ENCODE data around the gene SLC26A1. TPM values are rescaled to one million over a fixed set of nuclear protein-coding genes. Genes with fewer than 3 reads are reported as not detected.
"Not testable (repeated sequence)": the region's sequence is repeated elsewhere in the genome, so short reads cannot be mapped to it uniquely, and the experiment has no call there.

SLC26A1 gene
- total and polyA plus RNA-seq, 4 experiments from 2014 or later, result 0.55 to 1.6 (median 0.81) TPM

DNA sequence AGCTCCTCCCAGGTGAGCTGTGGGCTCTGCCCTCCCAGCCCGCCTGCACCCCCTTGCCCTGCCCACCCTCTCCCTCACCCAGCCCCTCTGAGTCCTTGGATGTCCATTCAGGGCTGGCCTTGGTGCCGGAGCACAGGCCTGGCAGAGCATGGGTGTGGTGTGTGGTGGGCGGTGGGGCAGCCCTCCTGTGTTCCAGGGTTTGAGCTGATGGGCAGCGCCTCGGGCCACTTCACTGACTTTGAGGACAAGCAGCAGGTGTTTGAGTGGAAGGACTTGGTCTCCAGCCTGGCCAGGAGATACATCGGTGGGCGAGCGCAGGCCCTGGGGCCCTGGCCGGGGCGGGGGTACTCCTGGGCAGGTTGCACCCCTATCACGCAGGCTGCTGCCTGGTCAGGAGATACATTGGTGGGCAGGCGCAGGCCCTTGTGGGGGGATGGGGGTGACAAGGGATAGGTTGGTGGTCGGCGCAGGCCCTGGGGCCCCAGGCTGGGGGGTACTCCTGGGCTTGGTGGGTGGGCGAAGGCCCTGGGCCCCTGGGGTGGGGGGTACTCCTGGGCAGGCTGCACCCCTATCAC, 7.6 kb upstream of the SLC26A1 start:
- DNase-seq, result no peak
- peaks cover 15 to 19% of the 10 kb centered on the region in 2 donors for H3K27me3 Mint-ChIP-seq

DNA sequence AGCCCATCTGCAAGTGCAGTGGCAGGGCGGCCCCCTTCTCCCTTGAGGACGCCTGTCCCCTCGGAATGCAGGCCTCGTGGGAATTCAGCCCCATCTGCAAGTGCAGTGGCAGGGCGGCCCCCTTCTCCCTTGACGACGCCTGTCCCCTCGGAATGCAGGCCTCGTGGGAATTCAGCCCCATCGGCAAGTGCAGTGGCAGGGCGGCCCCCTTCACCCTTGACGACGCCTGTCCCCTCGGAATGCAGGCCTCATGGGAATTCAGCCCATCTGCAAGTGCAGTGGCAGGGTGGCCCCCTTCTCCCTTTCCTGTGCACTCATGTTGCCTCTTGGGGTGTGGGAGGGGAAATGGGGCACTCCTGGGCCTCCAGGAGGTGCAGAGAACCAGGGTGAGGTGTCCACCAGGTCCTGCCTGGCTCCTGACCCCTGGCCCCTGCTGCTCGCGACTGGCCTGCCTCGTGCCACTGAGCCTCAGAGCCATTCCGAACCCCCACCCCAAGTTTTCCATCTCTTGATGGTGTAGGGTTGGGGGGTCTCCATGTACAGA, 6.8 kb upstream of the SLC26A1 start:
- DNase-seq, result no peak
- intact Hi-C loops (cut with micrococcal nuclease), result no loop called here
- Histone ChIP-seq H3K9me3 (ENCODE audit: control insufficient read depth in 1 of 2, low read length in 2 of 2) (no peaks in the 10 kb centered on the region), H3K36me3 (ENCODE audit: insufficient read depth, low read length) (no peaks in the 10 kb centered on the region), H3K27me3 (ENCODE audit: insufficient read depth, low read length) (peaks cover 6% of the 10 kb centered on the region), H3K27ac (ENCODE audit: low read depth, low read length) (no peak overlapping the region), H3K4me3 (ENCODE audit: low read length in 2 of 2) (no peak overlapping the region), H3K4me1 (ENCODE audit: insufficient read depth, low read length) (peaks cover 12% of the 10 kb centered on the region)
- Mint-ChIP-seq H3K27ac (no peak overlapping the region), H3K36me3 (no peaks in the 10 kb centered on the region), H3K9me3 (peaks cover 0 to 1% (median 0%) of the 10 kb centered on the region in 8 donors), H3K4me1 (peaks cover 0 to 13% (median 6%) of the 10 kb centered on the region in 4 donors), H3K27me3 (peaks cover 12 to 16% of the 10 kb centered on the region in 2 donors), H3K4me3 (peak overlapping the region in 1 of 8 donors; percentile 36)
- ChIA-PET POLR2A (ENCODE audit: partially characterized antibody) (no interaction called here), CTCF (ENCODE audit: partially characterized antibody) (no interaction called here)

More for the DNA sequence above, 7.6 kb upstream of the SLC26A1 start:
- CTCF ChIA-PET (ENCODE audit: partially characterized antibody), result no interaction called here
- Histone ChIP-seq H3K27ac (ENCODE audit: low read depth, low read length) (no peak overlapping the region), H3K4me1 (ENCODE audit: insufficient read depth, low read length) (peaks cover 12% of the 10 kb centered on the region), H3K27me3 (ENCODE audit: insufficient read depth, low read length) (peaks cover 6% of the 10 kb centered on the region), H3K36me3 (ENCODE audit: insufficient read depth, low read length) (no peaks in the 10 kb centered on the region), H3K9me3 (ENCODE audit: control insufficient read depth in 1 of 2, low read length in 2 of 2) (no peaks in the 10 kb centered on the region), H3K4me3 (ENCODE audit: low read length in 2 of 2) (no peak overlapping the region)
- H3K36me3 Mint-ChIP-seq, result no peaks in the 10 kb centered on the region
- no peak overlapping the region for H3K27ac Mint-ChIP-seq
- intact Hi-C loops (cut with micrococcal nuclease), result no loop called here
- peak overlapping the region in 1 of 8 donors; percentile 48 for H3K4me3 Mint-ChIP-seq
- H3K4me1 Mint-ChIP-seq, result peaks cover 0 to 13% (median 6%) of the 10 kb centered on the region in 4 donors
- POLR2A ChIA-PET (ENCODE audit: partially characterized antibody), result no interaction called here
- H3K9me3 Mint-ChIP-seq, result peaks cover 0 to 1% (median 0%) of the 10 kb centered on the region in 8 donors

DNA sequence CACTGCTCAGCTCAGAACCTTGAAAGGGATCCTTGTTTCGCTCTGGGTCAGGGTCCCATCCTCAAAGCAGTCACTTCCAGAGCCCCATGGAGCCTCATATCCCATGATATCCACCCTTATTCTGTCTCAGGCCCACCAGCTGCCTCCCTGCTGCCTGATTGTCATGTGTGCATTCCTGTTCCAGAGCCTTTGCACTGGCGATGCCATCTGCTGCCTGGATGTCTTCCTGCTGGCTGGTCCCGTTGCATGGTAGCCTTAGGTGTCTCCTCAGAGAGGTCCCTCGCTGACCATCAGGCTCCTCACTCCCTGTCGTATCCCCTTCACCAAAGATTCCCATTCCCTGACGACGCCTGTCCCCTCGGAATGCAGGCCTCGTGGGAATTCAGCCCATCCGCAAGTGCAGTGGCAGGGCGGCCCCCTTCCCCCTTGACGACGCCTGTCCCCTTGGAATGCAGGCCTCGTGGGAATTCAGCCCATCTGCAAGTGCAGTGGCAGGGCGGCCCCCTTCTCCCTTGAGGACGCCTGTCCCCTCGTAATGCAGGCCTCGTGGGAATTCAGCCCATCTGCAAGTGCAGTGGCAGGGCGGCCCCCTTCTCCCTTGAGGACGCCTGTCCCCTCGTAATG, 6.1 kb upstream of the SLC26A1 start:
- H3K36me3 ChIP-seq (ENCODE audit: insufficient read depth, low read length); H3K36me3 Mint-ChIP-seq; intact Hi-C loops (cut with micrococcal nuclease); H3K9me3 Mint-ChIP-seq; H3K27ac Mint-ChIP-seq; H3K27ac ChIP-seq (ENCODE audit: low read depth, low read length); H3K27me3 ChIP-seq (ENCODE audit: insufficient read depth, low read length); H3K9me3 ChIP-seq (ENCODE audit: control insufficient read depth in 1 of 2, low read length in 2 of 2); H3K4me3 ChIP-seq (ENCODE audit: low read length in 2 of 2): not testable (repeated sequence)
- Mint-ChIP-seq H3K4me1 (peaks cover 0 to 13% (median 6%) of the 10 kb centered on the region in 4 donors), H3K4me3 (peak overlapping the region in 1 of 8 donors; percentile 45), H3K27me3 (peaks cover 9 to 16% of the 10 kb centered on the region in 2 donors)
- peaks cover 12% of the 10 kb centered on the region for H3K4me1 ChIP-seq (ENCODE audit: insufficient read depth, low read length)
- peak in 1 of 5 donors; percentile 30 for DNase-seq
- ChIA-PET POLR2A (ENCODE audit: partially characterized antibody) (interaction anchor here (1.5 kb wide), 1 partner anchor 10 kb away, joined by 7 read pairs; no protein-coding TSS in a partner anchor), CTCF (ENCODE audit: partially characterized antibody) (interaction anchor here (1.1 kb wide), 1 partner anchor 257 kb away, joined by 6 read pairs; no protein-coding TSS in a partner anchor)

DNA sequence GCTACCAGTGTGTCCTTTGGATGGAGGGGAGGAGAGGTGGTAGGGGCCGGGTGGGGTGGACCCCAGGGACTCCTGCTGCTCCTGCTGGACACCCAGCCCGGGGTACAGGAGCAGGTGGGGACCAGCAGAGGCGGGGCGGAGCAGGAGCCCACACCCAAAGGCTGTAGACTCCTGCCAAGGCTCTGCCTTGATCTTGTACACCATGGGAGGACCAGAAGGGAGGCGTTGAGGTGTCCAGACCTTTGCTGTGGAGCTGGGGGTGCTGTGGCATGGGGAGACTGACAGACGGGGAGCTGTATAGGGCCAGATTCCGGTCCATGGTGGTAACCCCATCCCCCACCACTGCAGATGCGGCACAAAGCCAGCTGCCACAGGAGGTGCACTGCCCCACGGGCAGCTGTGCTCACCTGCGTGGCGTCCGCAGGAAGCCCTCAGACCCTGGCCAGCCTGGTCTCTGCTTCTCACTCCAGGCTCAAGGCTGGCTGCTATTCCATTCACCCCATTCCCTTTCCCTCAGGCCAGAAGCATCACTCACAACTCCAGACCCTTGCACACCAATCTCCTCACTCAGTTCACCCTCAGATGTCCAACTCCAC, 5.0 kb upstream of the SLC26A1 start:
- peak overlapping the region in 6 of 8 donors; percentile 5 to 60 (median 35) for H3K4me3 Mint-ChIP-seq
- Histone ChIP-seq H3K4me1 (ENCODE audit: insufficient read depth, low read length) (peaks cover 9% of the 10 kb centered on the region), H3K36me3 (ENCODE audit: insufficient read depth, low read length) (no peaks in the 10 kb centered on the region), H3K27me3 (ENCODE audit: insufficient read depth, low read length) (peaks cover 6% of the 10 kb centered on the region), H3K4me3 (ENCODE audit: low read length in 2 of 2) (no peak overlapping the region), H3K9me3 (ENCODE audit: control insufficient read depth in 1 of 2, low read length in 2 of 2) (no peaks in the 10 kb centered on the region), H3K27ac (ENCODE audit: low read depth, low read length) (no peak overlapping the region)
- DNase-seq, result peak in 1 of 5 donors; percentile 36
- ChIA-PET CTCF (ENCODE audit: partially characterized antibody) (interaction anchor here (1.1 kb wide), 1 partner anchor 256 kb away, joined by 6 read pairs; no protein-coding TSS in a partner anchor), POLR2A (ENCODE audit: partially characterized antibody) (interaction anchor here (1.5 kb wide), 1 partner anchor 11 kb away, joined by 7 read pairs; no protein-coding TSS in a partner anchor)
- H3K36me3 Mint-ChIP-seq, result no peaks in the 10 kb centered on the region
- intact Hi-C loops (cut with micrococcal nuclease), result no loop called here
- H3K9me3 Mint-ChIP-seq, result peaks cover 0 to 1% (median 0%) of the 10 kb centered on the region in 8 donors
- H3K4me1 Mint-ChIP-seq, result peaks cover 0 to 13% (median 6%) of the 10 kb centered on the region in 4 donors
- no peak overlapping the region for H3K27ac Mint-ChIP-seq
- peaks cover 9 to 14% of the 10 kb centered on the region in 2 donors for H3K27me3 Mint-ChIP-seq

DNA sequence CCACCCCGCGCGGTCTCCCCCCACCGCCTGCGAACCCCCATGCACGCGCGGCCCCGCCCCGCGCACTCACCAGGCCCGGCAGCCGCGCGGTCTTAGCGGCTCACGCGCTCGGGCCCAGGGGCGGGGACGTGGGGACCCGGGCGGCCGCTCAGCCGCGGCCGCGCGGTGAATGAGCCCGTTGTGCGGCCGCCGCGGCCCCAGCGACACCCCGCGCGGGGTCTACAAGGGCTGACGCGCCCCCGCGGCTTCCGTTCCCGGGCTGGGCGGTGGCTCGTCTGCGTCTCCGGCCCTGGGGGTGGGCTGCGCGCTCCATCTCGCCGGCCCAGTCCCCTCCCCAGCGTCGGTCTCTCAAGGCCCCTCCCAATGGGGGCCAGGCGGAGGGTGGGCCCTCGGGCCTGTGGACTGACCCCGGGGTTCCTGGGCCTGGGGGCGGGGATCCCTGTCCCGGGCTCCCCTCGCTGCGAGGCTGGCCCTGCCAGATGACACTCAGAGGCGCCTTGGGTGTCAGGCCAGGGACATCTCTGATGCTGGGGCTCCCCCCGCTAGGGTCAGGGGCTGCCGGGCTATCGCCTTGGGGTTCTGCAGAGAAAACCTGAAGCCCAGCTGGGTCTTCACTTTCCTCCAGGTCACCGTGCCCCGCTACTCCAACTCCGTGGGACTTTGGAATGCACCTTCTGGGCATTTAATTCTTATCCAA, 4.3 kb upstream of the SLC26A1 start:
- intact Hi-C loops (cut with micrococcal nuclease), result no loop called here
- Mint-ChIP-seq H3K36me3 (no peaks in the 10 kb centered on the region), H3K9me3 (peaks cover 0 to 1% (median 0%) of the 10 kb centered on the region in 8 donors), H3K27me3 (peaks cover 9 to 14% of the 10 kb centered on the region in 2 donors), H3K4me3 (peak overlapping the region in 4 of 8 donors; percentile 17 to 63 (median 52)), H3K4me1 (peaks cover 0 to 13% (median 6%) of the 10 kb centered on the region in 4 donors), H3K27ac (no peak overlapping the region)
- CTCF ChIA-PET (ENCODE audit: partially characterized antibody), result no interaction called here
- Histone ChIP-seq H3K36me3 (ENCODE audit: insufficient read depth, low read length) (no peaks in the 10 kb centered on the region), H3K27me3 (ENCODE audit: insufficient read depth, low read length) (peaks cover 6% of the 10 kb centered on the region), H3K27ac (ENCODE audit: low read depth, low read length) (no peak overlapping the region), H3K9me3 (ENCODE audit: control insufficient read depth in 1 of 2, low read length in 2 of 2) (no peaks in the 10 kb centered on the region), H3K4me3 (ENCODE audit: low read length in 2 of 2) (no peak overlapping the region), H3K4me1 (ENCODE audit: insufficient read depth, low read length) (peaks cover 9% of the 10 kb centered on the region)
- DNase-seq, result peak in 1 of 5 donors; percentile 29
- POLR2A ChIA-PET (ENCODE audit: partially characterized antibody), result interaction anchor here (1.5 kb wide), 1 partner anchor 12 kb away, joined by 7 read pairs; no protein-coding TSS in a partner anchor

DNA sequence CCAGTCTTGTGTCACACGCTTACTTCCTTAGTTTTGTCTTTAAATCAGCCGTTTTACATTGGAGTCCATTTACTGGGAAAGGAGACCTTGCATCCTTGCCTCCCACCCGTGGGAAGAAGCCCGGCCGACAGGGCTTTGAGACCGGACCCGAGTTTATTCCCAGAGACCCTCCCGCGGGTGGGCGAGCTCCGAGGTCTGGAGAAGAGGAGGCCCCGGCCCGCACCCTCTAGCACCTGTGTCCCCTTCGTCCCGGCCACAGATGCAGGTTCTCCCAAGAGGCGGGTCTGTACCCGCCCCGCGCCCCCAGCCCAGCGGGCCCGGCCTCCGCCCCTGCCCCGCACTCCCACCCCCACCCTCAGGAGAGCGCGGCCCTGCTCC, 3.8 kb upstream of the SLC26A1 start:
- no peak overlapping the region for H3K4me3 Mint-ChIP-seq
- Histone ChIP-seq H3K9me3 (ENCODE audit: control insufficient read depth in 1 of 2, low read length in 2 of 2) (no peaks in the 10 kb centered on the region), H3K27ac (ENCODE audit: low read depth, low read length) (no peak overlapping the region), H3K27me3 (ENCODE audit: insufficient read depth, low read length) (peaks cover 6% of the 10 kb centered on the region), H3K36me3 (ENCODE audit: insufficient read depth, low read length) (no peaks in the 10 kb centered on the region), H3K4me3 (ENCODE audit: low read length in 2 of 2) (no peak overlapping the region), H3K4me1 (ENCODE audit: insufficient read depth, low read length) (peaks cover 9% of the 10 kb centered on the region)
- H3K9me3 Mint-ChIP-seq, result no peaks in the 10 kb centered on the region
- H3K4me1 Mint-ChIP-seq, result peaks cover 0 to 13% (median 5%) of the 10 kb centered on the region in 4 donors
- H3K36me3 Mint-ChIP-seq, result no peaks in the 10 kb centered on the region
- ChIA-PET CTCF (ENCODE audit: partially characterized antibody) (no interaction called here), POLR2A (ENCODE audit: partially characterized antibody) (no interaction called here)
- H3K27me3 Mint-ChIP-seq, result peaks cover 9 to 13% of the 10 kb centered on the region in 2 donors
- no peak overlapping the region for H3K27ac Mint-ChIP-seq
- intact Hi-C loops (cut with micrococcal nuclease), result no loop called here
- DNase-seq, result no peak

Data from CD4-positive, alpha-beta memory T cell (primary cell).